ENCODE data around the gene WDR83. TPM values are rescaled to one million over a fixed set of nuclear protein-coding genes. Genes with fewer than 3 reads are reported as not detected.

WDR83 gene
- total and polyA plus RNA-seq, 3 experiments from 2014 or later = 13.1 to 19.9 (median 18.8) TPM

DNA sequence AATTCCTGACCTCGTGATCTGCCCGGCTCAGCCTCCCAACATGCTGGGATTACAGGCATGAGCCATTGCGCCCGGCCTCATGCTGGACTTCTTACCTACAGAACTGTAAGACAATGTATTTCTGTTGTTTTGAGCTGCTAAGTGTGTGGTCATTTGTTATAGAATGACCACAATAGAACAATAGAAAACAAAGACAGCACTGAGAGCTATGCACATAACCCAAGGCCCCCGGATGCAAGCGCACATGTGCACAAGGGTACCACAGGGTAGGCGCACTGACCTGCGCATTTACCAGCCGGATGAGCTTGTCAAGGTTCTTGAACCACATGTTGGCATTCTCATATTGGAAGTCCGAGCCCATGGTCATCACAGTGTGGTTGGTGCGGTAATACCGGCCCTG lies 5.6 kb upstream of the WDR83 start:
- H3K27me3 Mint-ChIP-seq = no peaks in the 10 kb centered on the region
- H3K4me1 Mint-ChIP-seq = peaks cover 11 to 17% (median 12%) of the 10 kb centered on the region in 3 donors
- Histone ChIP-seq H3K27ac (ENCODE audit: low read depth, low read length) (no peak overlapping the region), H3K9me3 (ENCODE audit: low read length) (no peaks in the 10 kb centered on the region), H3K36me3 (ENCODE audit: insufficient read depth, low read length) (peaks cover 22% of the 10 kb centered on the region), H3K4me1 (ENCODE audit: insufficient read depth, low read length) (peaks cover 15% of the 10 kb centered on the region), H3K27me3 (ENCODE audit: insufficient read depth, low read length, poor library complexity, severe bottlenecking) (no peaks in the 10 kb centered on the region), H3K4me3 (ENCODE audit: low read length) (no peak overlapping the region)
- H3K9me3 Mint-ChIP-seq = no peaks in the 10 kb centered on the region
- ChIA-PET CTCF (interaction anchor here (0.8 to 1.4 kb wide), 2 partner anchors 11 to 15 kb away, joined by 3 to 4 read pairs; no protein-coding TSS in a partner anchor), POLR2A (interaction anchor here (0.7 kb wide), 1 partner anchor 11 kb away, joined by 3 read pairs; no protein-coding TSS in a partner anchor)
- peaks cover 3 to 72% (median 6%) of the 10 kb centered on the region in 3 donors for H3K36me3 Mint-ChIP-seq
- DNase-seq = no peak
- H3K27ac Mint-ChIP-seq = peak overlapping the region in 2 of 8 donors; percentile 11 to 89
- no peak overlapping the region for H3K4me3 Mint-ChIP-seq

DNA sequence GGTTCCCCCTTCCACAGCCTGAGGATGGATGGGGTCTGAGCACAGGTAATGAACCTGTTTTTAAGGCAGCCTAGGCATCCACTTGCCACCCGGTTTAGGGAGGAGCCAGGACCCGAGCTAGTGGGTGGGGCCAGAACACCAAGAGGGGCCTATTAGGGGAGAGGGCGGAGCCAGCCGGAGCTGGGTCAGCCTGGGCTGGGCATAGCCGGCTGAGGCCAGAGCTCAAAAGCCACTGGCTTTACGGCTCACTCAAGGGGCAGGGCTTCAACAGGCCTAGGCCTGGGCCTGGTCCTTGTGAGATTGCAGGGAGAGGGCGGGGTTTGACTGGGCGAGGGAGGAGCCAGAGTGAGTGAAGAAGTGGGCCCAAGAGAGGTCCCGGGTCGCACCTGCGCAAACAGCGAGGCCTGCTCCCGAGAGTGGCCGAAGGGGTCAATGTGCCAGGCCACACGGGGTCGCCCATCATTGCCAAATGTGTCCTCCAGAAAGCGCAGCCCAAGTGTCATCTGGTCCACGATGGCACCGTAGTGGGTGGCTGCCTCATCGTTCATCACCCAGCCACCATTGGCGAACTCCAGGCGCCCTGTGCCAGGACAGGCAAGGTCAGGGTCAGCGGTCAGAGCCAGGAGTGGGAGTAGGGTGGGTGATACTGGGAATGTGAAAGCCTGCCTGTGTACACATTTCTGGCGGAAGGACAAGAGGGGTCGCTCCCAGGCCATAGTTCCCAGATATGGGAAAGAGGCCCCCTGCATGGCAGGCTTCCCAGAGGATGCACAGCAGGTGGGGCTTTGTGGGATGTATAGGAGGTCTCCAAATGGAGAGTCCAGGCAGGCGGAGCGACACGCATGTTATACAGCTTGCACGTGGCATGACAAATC lies 2.0 kb upstream of the WDR83 start:
- Histone ChIP-seq H3K27ac (ENCODE audit: low read depth, low read length) (no peak overlapping the region), H3K4me1 (ENCODE audit: insufficient read depth, low read length) (peaks cover 31% of the 10 kb centered on the region), H3K9me3 (ENCODE audit: low read length) (no peaks in the 10 kb centered on the region), H3K27me3 (ENCODE audit: insufficient read depth, low read length, poor library complexity, severe bottlenecking) (no peaks in the 10 kb centered on the region), H3K36me3 (ENCODE audit: insufficient read depth, low read length) (peaks cover 8% of the 10 kb centered on the region), H3K4me3 (ENCODE audit: low read length) (no peak overlapping the region)
- H3K27ac Mint-ChIP-seq = peak overlapping the region; percentile 89 to 100 (median 96)
- H3K4me3 Mint-ChIP-seq = peak overlapping the region; percentile 87 to 100 (median 95)
- H3K4me1 Mint-ChIP-seq = peaks cover 35 to 50% (median 37%) of the 10 kb centered on the region in 3 donors
- ChIA-PET POLR2A (interaction anchor here (0.6 kb wide), 1 partner anchor 17 kb away, joined by 3 read pairs; no protein-coding TSS in a partner anchor), CTCF (interaction anchor here (2.0 to 5.7 kb wide), 2 partner anchors 14 to 24 kb away, joined by 8 to 32 read pairs; no protein-coding TSS in a partner anchor)
- H3K9me3 Mint-ChIP-seq = no peaks in the 10 kb centered on the region
- no peaks in the 10 kb centered on the region for H3K27me3 Mint-ChIP-seq
- DNase-seq = no peak
- H3K36me3 Mint-ChIP-seq = peaks cover 3 to 66% (median 5%) of the 10 kb centered on the region in 3 donors

DNA sequence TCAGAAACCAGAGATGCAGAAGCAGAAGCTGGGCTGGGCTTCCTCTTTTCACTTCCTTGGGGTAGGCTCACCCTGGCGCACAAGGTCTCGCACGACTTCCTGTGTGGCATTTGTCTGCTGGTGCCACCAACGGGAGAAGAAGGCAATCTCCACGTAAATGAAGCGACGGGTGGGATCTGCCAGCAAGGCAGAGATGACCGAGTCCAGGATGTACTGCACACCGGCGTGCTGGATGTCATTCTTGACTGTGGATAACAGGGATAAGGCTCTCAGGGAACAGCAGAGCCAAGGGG lies 1.4 kb upstream of the WDR83 start:
- peaks cover 38 to 53% (median 39%) of the 10 kb centered on the region in 3 donors for H3K4me1 Mint-ChIP-seq
- ChIA-PET CTCF (interaction anchor here (2.0 to 5.7 kb wide), 2 partner anchors 13 to 25 kb away, joined by 8 to 32 read pairs; no protein-coding TSS in a partner anchor), POLR2A (interaction anchor here (1.7 kb wide), 1 partner anchor 25 kb away, joined by 5 read pairs; no protein-coding TSS in a partner anchor)
- peak overlapping the region; percentile 87 to 100 (median 95) for H3K4me3 Mint-ChIP-seq
- peak overlapping the region; percentile 72 for H3K27ac ChIP-seq (ENCODE audit: low read depth, low read length)
- H3K4me3 ChIP-seq (ENCODE audit: low read length) = peak overlapping the region; percentile 83
- H3K27me3 ChIP-seq (ENCODE audit: insufficient read depth, low read length, poor library complexity, severe bottlenecking) = no peaks in the 10 kb centered on the region
- no peaks in the 10 kb centered on the region for H3K27me3 Mint-ChIP-seq
- no peaks in the 10 kb centered on the region for H3K9me3 Mint-ChIP-seq
- H3K9me3 ChIP-seq (ENCODE audit: low read length) = no peaks in the 10 kb centered on the region
- H3K36me3 ChIP-seq (ENCODE audit: insufficient read depth, low read length) = peaks cover 8% of the 10 kb centered on the region
- H3K4me1 ChIP-seq (ENCODE audit: insufficient read depth, low read length) = peaks cover 35% of the 10 kb centered on the region
- peak overlapping the region; percentile 89 to 100 (median 96) for H3K27ac Mint-ChIP-seq
- H3K36me3 Mint-ChIP-seq = peaks cover 0 to 62% (median 3%) of the 10 kb centered on the region in 3 donors
- DNase-seq = peak; percentile 29 to 65 (median 47)

DNA sequence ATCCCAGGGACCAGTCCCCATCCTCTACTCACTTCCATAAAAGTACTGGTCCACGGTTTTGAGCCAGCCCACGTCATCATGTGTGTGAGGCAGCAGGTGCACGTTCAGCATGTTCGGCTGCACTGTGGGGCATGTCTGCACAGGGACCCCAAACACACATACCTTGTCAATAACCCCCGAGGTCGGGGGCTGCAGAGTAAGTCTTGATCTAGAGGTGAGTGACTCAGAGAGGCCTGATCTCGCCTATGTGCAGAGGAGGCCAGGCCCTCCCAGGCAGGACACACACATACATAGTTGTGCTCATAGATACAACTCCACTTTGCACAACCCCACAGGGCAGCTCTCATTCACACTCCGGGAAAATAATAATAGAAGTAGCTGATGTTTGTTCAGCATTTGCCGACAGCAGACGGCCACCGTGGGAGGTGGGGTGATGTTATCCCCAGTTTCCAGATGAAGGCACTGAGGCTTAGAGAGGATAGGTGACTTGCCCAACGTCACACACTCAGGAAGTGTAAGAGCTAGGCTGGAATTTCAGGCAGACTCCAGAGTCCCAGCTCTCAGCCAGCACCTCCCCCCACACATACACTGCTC lies 839 bp upstream of the WDR83 start:
- H3K36me3 Mint-ChIP-seq = peaks cover 0 to 59% (median 3%) of the 10 kb centered on the region in 3 donors

DNA sequence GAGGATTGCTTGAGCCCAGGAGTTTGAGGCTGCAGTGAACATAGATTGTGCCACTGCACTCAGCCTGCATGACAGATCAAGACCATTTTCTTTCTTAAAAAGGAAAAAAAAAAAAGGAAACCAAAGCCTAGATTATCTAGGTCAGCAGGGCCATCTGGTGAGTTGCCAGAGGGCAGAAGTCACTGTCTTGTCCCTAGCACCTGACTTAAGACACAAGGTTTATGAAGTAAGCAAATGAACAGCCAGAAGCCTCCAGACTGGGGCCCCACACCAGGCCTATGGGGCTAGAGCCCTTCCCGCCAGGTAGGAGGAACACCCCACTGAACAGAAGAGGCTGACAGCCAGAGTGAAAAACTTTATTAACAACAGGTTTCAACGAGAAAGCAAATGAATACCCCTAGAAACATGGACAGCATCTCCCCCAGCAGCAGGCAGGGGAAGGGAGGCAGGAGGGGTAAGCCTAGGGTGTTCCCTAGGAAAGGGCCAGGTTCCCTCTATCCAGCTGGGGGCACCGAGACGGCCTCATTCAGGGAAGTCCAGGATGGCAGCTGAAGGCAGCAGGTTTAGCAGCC lies 1.2 kb downstream of the WDR83 start:
- Mint-ChIP-seq H3K4me3 (peak overlapping the region; percentile 87 to 99 (median 95)), H3K4me1 (peaks cover 48 to 64% (median 52%) of the 10 kb centered on the region in 3 donors), H3K36me3 (peaks cover 4 to 58% (median 5%) of the 10 kb centered on the region in 3 donors), H3K27me3 (no peaks in the 10 kb centered on the region), H3K9me3 (no peaks in the 10 kb centered on the region), H3K27ac (peak overlapping the region; percentile 47 to 100 (median 100))
- ChIA-PET POLR2A (interaction anchor here (1.4 to 2.2 kb wide), 2 partner anchors 57 to 67 kb away, joined by 3 to 12 read pairs; partner anchors contain the start of genes TRIR, ZNF490 and ZNF791), CTCF (interaction anchor here (1.0 to 5.7 kb wide), 3 partner anchors 10 to 128 kb away, joined by 3 to 32 read pairs (median 8); partner anchors contain the start of gene DHPS)
- no peak overlapping the region for H3K27ac ChIP-seq (ENCODE audit: low read depth, low read length)
- peaks cover 43% of the 10 kb centered on the region for H3K4me1 ChIP-seq (ENCODE audit: insufficient read depth, low read length)
- no peaks in the 10 kb centered on the region for H3K9me3 ChIP-seq (ENCODE audit: low read length)
- H3K36me3 ChIP-seq (ENCODE audit: insufficient read depth, low read length) = no peaks in the 10 kb centered on the region
- no peak overlapping the region for H3K4me3 ChIP-seq (ENCODE audit: low read length)
- DNase-seq = no peak
- H3K27me3 ChIP-seq (ENCODE audit: insufficient read depth, low read length, poor library complexity, severe bottlenecking) = no peaks in the 10 kb centered on the region

More for the DNA sequence above, 839 bp upstream of the WDR83 start:
- no peak for DNase-seq
- Histone ChIP-seq H3K4me1 (ENCODE audit: insufficient read depth, low read length) (peaks cover 40% of the 10 kb centered on the region), H3K27ac (ENCODE audit: low read depth, low read length) (peak overlapping the region; percentile 72), H3K9me3 (ENCODE audit: low read length) (no peaks in the 10 kb centered on the region), H3K27me3 (ENCODE audit: insufficient read depth, low read length, poor library complexity, severe bottlenecking) (no peaks in the 10 kb centered on the region), H3K36me3 (ENCODE audit: insufficient read depth, low read length) (peaks cover 8% of the 10 kb centered on the region), H3K4me3 (ENCODE audit: low read length) (peak overlapping the region; percentile 83)
- Mint-ChIP-seq H3K9me3 (no peaks in the 10 kb centered on the region), H3K4me3 (peak overlapping the region; percentile 87 to 100 (median 95)), H3K4me1 (peaks cover 41 to 58% (median 45%) of the 10 kb centered on the region in 3 donors), H3K27ac (peak overlapping the region; percentile 89 to 100 (median 98)), H3K27me3 (no peaks in the 10 kb centered on the region)
- CTCF ChIA-PET = interaction anchor here (0.7 to 5.7 kb wide), 5 partner anchors 12 to 182 kb away, joined by 3 to 32 read pairs (median 3); partner anchors contain the start of gene ZNF709
- POLR2A ChIA-PET = interaction anchor here (0.5 to 1.7 kb wide), 4 partner anchors 26 to 1070 kb away, joined by 3 to 5 read pairs (median 4); partner anchors contain the start of genes ZNF490, ZNF563 and ZNF791

DNA sequence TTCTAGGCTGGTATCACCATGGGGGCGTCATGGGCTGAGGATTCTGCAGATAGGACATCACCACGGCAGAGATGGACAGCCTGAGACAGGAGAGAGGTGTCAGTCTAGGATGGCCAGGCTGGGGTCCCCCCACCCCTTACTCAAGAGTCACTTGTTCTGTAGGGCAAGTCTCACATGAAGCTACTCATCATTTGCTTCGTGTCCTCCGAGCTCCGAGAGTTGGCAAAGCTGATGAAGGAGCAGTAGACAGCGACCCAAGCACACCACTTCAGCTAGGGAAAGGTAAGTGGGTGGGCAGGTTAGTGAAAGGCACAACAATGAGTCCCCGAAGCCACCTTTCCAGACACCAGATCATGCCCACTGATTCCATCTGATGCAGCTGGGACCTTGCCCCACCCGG lies 1.7 kb downstream of the WDR83 start:
- Mint-ChIP-seq H3K36me3 (peaks cover 2 to 54% (median 4%) of the 10 kb centered on the region in 3 donors), H3K27ac (peak overlapping the region; percentile 99 to 100 (median 100)), H3K4me1 (peaks cover 48 to 64% (median 52%) of the 10 kb centered on the region in 3 donors), H3K4me3 (peak overlapping the region; percentile 87 to 99 (median 95)), H3K9me3 (no peaks in the 10 kb centered on the region), H3K27me3 (no peaks in the 10 kb centered on the region)
- peak overlapping the region; percentile 71 for H3K4me3 ChIP-seq (ENCODE audit: low read length)
- H3K36me3 ChIP-seq (ENCODE audit: insufficient read depth, low read length) = no peaks in the 10 kb centered on the region
- no peak for DNase-seq
- POLR2A ChIA-PET = interaction anchor here (0.5 to 2.2 kb wide), 4 partner anchors 54 to 1903 kb away, joined by 3 to 12 read pairs (median 3); partner anchors contain the start of genes TRIR, ZNF490 and ZNF791
- H3K27me3 ChIP-seq (ENCODE audit: insufficient read depth, low read length, poor library complexity, severe bottlenecking) = no peaks in the 10 kb centered on the region
- H3K27ac ChIP-seq (ENCODE audit: low read depth, low read length) = peak overlapping the region; percentile 86
- CTCF ChIA-PET = interaction anchor here (0.9 to 5.7 kb wide), 6 partner anchors 10 to 179 kb away, joined by 3 to 32 read pairs (median 3); partner anchors contain the start of gene DHPS
- no peaks in the 10 kb centered on the region for H3K9me3 ChIP-seq (ENCODE audit: low read length)
- peaks cover 43% of the 10 kb centered on the region for H3K4me1 ChIP-seq (ENCODE audit: insufficient read depth, low read length)

DNA sequence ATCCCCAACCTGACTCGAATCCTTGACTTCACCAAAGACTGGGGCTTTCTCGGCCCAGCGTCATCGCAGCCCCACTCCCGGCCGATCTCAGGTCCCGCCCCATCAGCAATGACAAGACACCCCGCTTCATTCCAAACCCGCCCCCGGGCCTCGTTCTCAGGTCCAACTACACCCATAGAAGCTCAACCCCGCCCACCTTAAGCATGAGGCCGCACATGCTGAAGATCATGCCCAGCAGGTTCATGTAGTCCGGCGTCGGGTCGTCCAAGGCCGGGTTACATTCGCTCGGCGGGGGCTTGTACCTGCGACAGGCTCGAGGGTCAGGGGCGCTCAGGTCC lies 2.3 kb downstream of the WDR83 start:
- peak overlapping the region; percentile 99 to 100 (median 100) for H3K27ac Mint-ChIP-seq
- CTCF ChIA-PET = interaction anchor here (0.6 to 2.5 kb wide), 8 partner anchors 10 to 179 kb away, joined by 3 to 8 read pairs (median 3); partner anchors contain the start of gene DHPS
- Histone ChIP-seq H3K9me3 (ENCODE audit: low read length) (no peaks in the 10 kb centered on the region), H3K36me3 (ENCODE audit: insufficient read depth, low read length) (peaks cover 3% of the 10 kb centered on the region), H3K4me1 (ENCODE audit: insufficient read depth, low read length) (peaks cover 43% of the 10 kb centered on the region), H3K27ac (ENCODE audit: low read depth, low read length) (peak overlapping the region; percentile 86), H3K27me3 (ENCODE audit: insufficient read depth, low read length, poor library complexity, severe bottlenecking) (no peaks in the 10 kb centered on the region), H3K4me3 (ENCODE audit: low read length) (peak overlapping the region; percentile 71)
- peak; percentile 64 to 82 (median 68) for DNase-seq
- no peaks in the 10 kb centered on the region for H3K9me3 Mint-ChIP-seq
- H3K4me3 Mint-ChIP-seq = peak overlapping the region; percentile 87 to 99 (median 95)
- H3K4me1 Mint-ChIP-seq = peaks cover 48 to 64% (median 52%) of the 10 kb centered on the region in 3 donors
- H3K36me3 Mint-ChIP-seq = peaks cover 2 to 54% (median 4%) of the 10 kb centered on the region in 3 donors
- H3K27me3 Mint-ChIP-seq = no peaks in the 10 kb centered on the region
- POLR2A ChIA-PET = interaction anchor here (0.5 to 2.2 kb wide), 10 partner anchors 13 to 1904 kb away, joined by 3 to 12 read pairs (median 3); partner anchors contain the start of genes DHPS, GCDH, RNASEH2A and TRIR

Data from CD8-positive, alpha-beta memory T cell (primary cell).